HG02840 (cell line): Measurements from ENCODE around the gene ITIH3.

Experiments used
- ATAC-seq: cut with Tn5 transposase; IDR thresholded peaks from one replicate; pipeline ENCODE4 v1.9.1; 2021; ENCODE audit warnings: mild to moderate bottlenecking, moderate library complexity, moderate number of reproducible peaks; ENCODE audit not compliant: unreplicated experiment, low FRiP score

The ITIH3 gene

GRCh38 chr3:52792413-52792812 is 2.2 kb upstream of the ITIH3 start:
- no peak for ATAC-seq

GRCh38 chr3:52792961-52793695 is 1.5 kb upstream of the ITIH3 start:
- no peak for ATAC-seq

GRCh38 chr3:52793702-52794611 is 639 bp upstream of the ITIH3 start:
- no peak for ATAC-seq

- ATAC-seq = no peak
Measured at GRCh38 chr3:52795298-52795900, 803 bp downstream of the ITIH3 start.

- no peak for ATAC-seq
Measured at GRCh38 chr3:52796411-52796810, 1.8 kb downstream of the ITIH3 start.

- ATAC-seq = no peak
Measured at GRCh38 chr3:52798376-52798977, 3.9 kb downstream of the ITIH3 start.

- ATAC-seq = no peak
Measured at GRCh38 chr3:52798978-52799476, 4.4 kb downstream of the ITIH3 start.

GRCh38 chr3:52800079-52800478 is 5.5 kb downstream of the ITIH3 start:
- no peak for ATAC-seq

GRCh38 chr3:52801839-52802238 is 7.2 kb downstream of the ITIH3 start:
- no peak for ATAC-seq

- no peak for ATAC-seq
Measured at GRCh38 chr3:52805270-52806039, 10.9 kb downstream of the ITIH3 start.

- ATAC-seq = no peak
Measured at GRCh38 chr3:52809149-52809548, 14.6 kb downstream of the ITIH3 start.

GRCh38 chr3:52809662-52810377 is 15.2 kb downstream of the ITIH3 start:
- ATAC-seq = no peak

GRCh38 chr3:52810923-52811322 is 16.3 kb downstream of the ITIH3 start:
- no peak for ATAC-seq

- no peak for ATAC-seq
Measured at GRCh38 chr3:52811452-52812011, 16.9 kb downstream of the ITIH3 start.

GRCh38 chr3:52813810-52814209 is 19.2 kb downstream of the ITIH3 start:
- ATAC-seq = no peak

GRCh38 chr3:52816199-52816598 is 21.6 kb downstream of the ITIH3 start:
- ATAC-seq = no peak

GRCh38 chr3:52816654-52817053 is 22.1 kb downstream of the ITIH3 start:
- ATAC-seq = no peak

GRCh38 chr3:52817221-52817620 is 22.6 kb downstream of the ITIH3 start:
- no peak for ATAC-seq

- ATAC-seq = no peak
Measured at GRCh38 chr3:52817860-52818259, 23.3 kb downstream of the ITIH3 start.
